Measurements from ENCODE around the gene PRR14L. TPM values are rescaled to one million over a fixed set of nuclear protein-coding genes. Genes with fewer than 3 reads are reported as not detected.
"Not testable (repeated sequence)": the region's sequence is repeated elsewhere in the genome, so short reads cannot be mapped to it uniquely, and the experiment has no call there.

The PRR14L gene
- total RNA-seq, 1 donor from 2014 or later, result 57.9 TPM

GRCh38 chr22:31743871-31744270 is 6.1 kb downstream of the PRR14L start:
- TF ChIP-seq CTCF (IDR thresholded peaks at IDR 0.05), result no peak
- Histone ChIP-seq H3K27ac (no peak overlapping the region), H3K27me3 (ENCODE audit: low read depth) (no peaks in the 10 kb centered on the region), H3K4me1 (peaks cover 40% of the 10 kb centered on the region), H3K4me3 (no peak overlapping the region), H3K36me3 (peaks cover 20% of the 10 kb centered on the region), H3K9me3 (no peaks in the 10 kb centered on the region)
- DNase-seq, result no peak
- intact Hi-C loops (cut with DNase I), result no loop called here
- no peak for ATAC-seq

DNA sequence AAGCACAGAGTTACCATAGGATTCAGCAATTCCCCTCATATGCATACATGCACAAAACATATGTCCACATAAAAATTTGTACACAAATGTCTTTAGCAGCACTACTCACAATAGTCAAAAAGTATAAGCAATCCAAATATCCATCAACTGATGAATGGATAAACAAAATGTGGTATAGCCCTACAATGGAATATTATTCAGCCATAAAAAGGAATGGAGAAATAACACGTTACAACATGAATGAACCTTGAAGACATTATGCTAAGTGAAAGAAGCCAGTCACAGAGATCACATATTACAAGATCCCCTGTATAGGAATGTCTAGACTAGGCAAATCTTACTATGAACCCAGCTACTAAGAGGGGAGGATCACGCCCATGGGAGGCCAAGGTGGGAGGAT is 7.2 kb downstream of the PRR14L start:
- no peak for TF ChIP-seq CTCF (IDR thresholded peaks at IDR 0.05)
- Histone ChIP-seq H3K27me3 (ENCODE audit: low read depth) (no peaks in the 10 kb centered on the region), H3K27ac (no peak overlapping the region), H3K4me1 (peaks cover 28% of the 10 kb centered on the region), H3K36me3 (peaks cover 32% of the 10 kb centered on the region), H3K4me3 (no peak overlapping the region), H3K9me3 (no peaks in the 10 kb centered on the region)
- ATAC-seq (no peak), DNase-seq (no peak)
- intact Hi-C loops (cut with DNase I), result no loop called here

- Histone ChIP-seq H3K27me3 (ENCODE audit: low read depth) (no peaks in the 10 kb centered on the region), H3K4me3 (no peak overlapping the region), H3K27ac (no peak overlapping the region), H3K9me3 (no peaks in the 10 kb centered on the region), H3K4me1 (peaks cover 28% of the 10 kb centered on the region), H3K36me3 (peaks cover 38% of the 10 kb centered on the region)
- ATAC-seq (no peak), DNase-seq (no peak)
- intact Hi-C loops (cut with DNase I), result no loop called here
- no peak for TF ChIP-seq CTCF (IDR thresholded peaks at IDR 0.05)
Observed at GRCh38 chr22:31742115-31742514, 7.8 kb downstream of the PRR14L start.

DNA sequence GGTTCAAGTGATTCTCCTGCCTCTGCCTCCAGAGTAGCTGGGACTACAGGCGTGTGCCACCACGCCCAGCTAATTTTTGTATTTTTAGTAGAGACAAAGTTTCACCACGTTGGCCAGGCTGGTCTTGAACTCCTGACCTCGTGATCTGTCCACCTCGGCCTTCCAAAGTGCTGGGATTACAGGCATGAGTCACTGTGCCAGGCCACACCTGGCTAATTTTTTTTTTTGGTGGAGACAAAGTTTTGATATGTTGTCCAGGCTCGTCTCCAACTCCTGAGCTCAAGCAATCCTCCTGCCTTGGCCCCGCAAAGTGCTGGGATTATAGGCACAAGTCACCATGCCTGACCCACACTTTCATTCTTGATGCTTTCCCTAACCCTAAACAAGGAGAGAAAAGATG is 9.6 kb downstream of the PRR14L start:
- DNase-seq; intact Hi-C loops (cut with DNase I); H3K9me3 ChIP-seq; ATAC-seq; H3K27me3 ChIP-seq (ENCODE audit: low read depth); H3K4me3 ChIP-seq: not testable (repeated sequence)
- H3K27ac ChIP-seq, result peak overlapping the region; percentile 59
- H3K4me1 ChIP-seq, result peaks cover 28% of the 10 kb centered on the region
- peaks cover 48% of the 10 kb centered on the region for H3K36me3 ChIP-seq

GRCh38 chr22:31739795-31740201 is 10.1 kb downstream of the PRR14L start:
- ATAC-seq (peak; percentile 88 to 91), DNase-seq (no peak)
- intact Hi-C loops (cut with DNase I), result no loop called here
- no peaks in the 10 kb centered on the region for H3K27me3 ChIP-seq (ENCODE audit: low read depth)
- H3K27ac ChIP-seq, result peak overlapping the region; percentile 59
- TF ChIP-seq CTCF (IDR thresholded peaks at IDR 0.05), result no peak
- H3K4me3 ChIP-seq, result no peak overlapping the region
- peaks cover 50% of the 10 kb centered on the region for H3K36me3 ChIP-seq
- peaks cover 28% of the 10 kb centered on the region for H3K4me1 ChIP-seq
- no peaks in the 10 kb centered on the region for H3K9me3 ChIP-seq

GRCh38 chr22:31738566-31738965 is 11.4 kb downstream of the PRR14L start:
- TF ChIP-seq CTCF (IDR thresholded peaks at IDR 0.05), result no peak
- no peak overlapping the region for H3K27ac ChIP-seq
- H3K36me3 ChIP-seq, result peaks cover 56% of the 10 kb centered on the region
- H3K27me3 ChIP-seq (ENCODE audit: low read depth), result no peaks in the 10 kb centered on the region
- no peaks in the 10 kb centered on the region for H3K9me3 ChIP-seq
- no peak for DNase-seq
- no peak overlapping the region for H3K4me3 ChIP-seq
- ATAC-seq, result no peak
- intact Hi-C loops (cut with DNase I), result no loop called here
- peaks cover 28% of the 10 kb centered on the region for H3K4me1 ChIP-seq

Data from lower lobe of right lung (tissue), 2 donors.